Immature natural killer cell (primary cell): ENCODE data around the gene TMEM139. TPM values are rescaled to one million over a fixed set of nuclear protein-coding genes. Genes with fewer than 3 reads are reported as not detected.
A peak's percentile ranks its signal among the peaks of the same experiment; 100 is the strongest.
"Not testable (repeated sequence)": the region's sequence is repeated elsewhere in the genome, so short reads cannot be mapped to it uniquely, and the experiment has no call there.

Experiments used
- DNase-seq, 3 donors: peaks; one replicate each; pipeline ENCODE4 v3.0.0; 2022; ENCODE audit warnings: mixed read lengths in 1 of 3
- H3K27ac Mint-ChIP-seq, 6 donors: one replicate each; pipeline ENCODE4 v1.8.0; 2020; ENCODE audit warnings: mixed read lengths in 6 of 6, mild to moderate bottlenecking in 5 of 6, inconsistent platforms in 4 of 6, moderate library complexity in 3 of 6
- H3K27me3 Mint-ChIP-seq, 3 donors: one replicate each; pipeline ENCODE4 v1.8.0; 2020 to 2021; ENCODE audit warnings: low read depth in 3 of 3, mild to moderate bottlenecking in 3 of 3, mixed read lengths in 3 of 3, moderate library complexity in 3 of 3, inconsistent platforms in 1 of 3
- H3K36me3 Mint-ChIP-seq, 3 donors: one replicate each; pipeline ENCODE4 v1.8.0; 2020; ENCODE audit warnings: mixed read lengths in 3 of 3, inconsistent platforms in 2 of 3, mild to moderate bottlenecking in 2 of 3
- H3K4me1 Mint-ChIP-seq, 2 donors: one replicate each; pipeline ENCODE4 v1.8.0; 2020; ENCODE audit warnings: inconsistent platforms in 2 of 2, mild to moderate bottlenecking in 2 of 2, mixed read lengths in 2 of 2, moderate library complexity in 1 of 2
- H3K4me3 Mint-ChIP-seq, 5 donors: one replicate each; pipeline ENCODE4 v1.8.0; 2020; ENCODE audit warnings: mild to moderate bottlenecking in 5 of 5, mixed read lengths in 5 of 5, inconsistent platforms in 3 of 5, moderate library complexity in 3 of 5
- H3K9me3 Mint-ChIP-seq, 6 donors: one replicate each; pipeline ENCODE4 v1.8.0; 2020; ENCODE audit warnings: mild to moderate bottlenecking in 6 of 6, mixed read lengths in 6 of 6, inconsistent platforms in 4 of 6, moderate library complexity in 3 of 6
- polyA plus RNA-seq, 3 donors: library from polyadenylated mRNA; unstranded; fragments of 300-500 nt; fragmentation: Illumina TruSeq; gene quantifications; one replicate each; pipeline ENCODE4 v1.2.3, GENCODE V29; 2021

The TMEM139 gene
- polyA plus RNA-seq, 3 donors from 2014 or later: not detected

GRCh38 chr7:143286522-143286890 is 1.7 kb downstream of the TMEM139 start:
- H3K9me3 Mint-ChIP-seq: no peaks in the 10 kb centered on the region
- H3K4me3 Mint-ChIP-seq: peak overlapping the region in 4 of 5 donors; percentile 75 to 94 (median 90)
- H3K36me3 Mint-ChIP-seq: peaks cover 0 to 2% (median 0%) of the 10 kb centered on the region in 3 donors
- DNase-seq: no peak
- peak overlapping the region in 2 of 6 donors; percentile 33 to 82 for H3K27ac Mint-ChIP-seq
- H3K4me1 Mint-ChIP-seq: peaks cover 39 to 46% of the 10 kb centered on the region in 2 donors
- H3K27me3 Mint-ChIP-seq: peaks cover 4 to 9% (median 5%) of the 10 kb centered on the region in 3 donors

- Mint-ChIP-seq H3K9me3 (no peaks in the 10 kb centered on the region), H3K27me3 (peaks cover 4 to 9% (median 5%) of the 10 kb centered on the region in 3 donors), H3K4me1 (peaks cover 39 to 48% of the 10 kb centered on the region in 2 donors), H3K4me3 (peak overlapping the region; percentile 75 to 94 (median 93)), H3K27ac (peak overlapping the region; percentile 77 to 92 (median 82)), H3K36me3 (peaks cover 4 to 9% (median 5%) of the 10 kb centered on the region in 3 donors)
- no peak for DNase-seq
Measured at GRCh38 chr7:143287339-143287934, 2.7 kb downstream of the TMEM139 start.

DNA sequence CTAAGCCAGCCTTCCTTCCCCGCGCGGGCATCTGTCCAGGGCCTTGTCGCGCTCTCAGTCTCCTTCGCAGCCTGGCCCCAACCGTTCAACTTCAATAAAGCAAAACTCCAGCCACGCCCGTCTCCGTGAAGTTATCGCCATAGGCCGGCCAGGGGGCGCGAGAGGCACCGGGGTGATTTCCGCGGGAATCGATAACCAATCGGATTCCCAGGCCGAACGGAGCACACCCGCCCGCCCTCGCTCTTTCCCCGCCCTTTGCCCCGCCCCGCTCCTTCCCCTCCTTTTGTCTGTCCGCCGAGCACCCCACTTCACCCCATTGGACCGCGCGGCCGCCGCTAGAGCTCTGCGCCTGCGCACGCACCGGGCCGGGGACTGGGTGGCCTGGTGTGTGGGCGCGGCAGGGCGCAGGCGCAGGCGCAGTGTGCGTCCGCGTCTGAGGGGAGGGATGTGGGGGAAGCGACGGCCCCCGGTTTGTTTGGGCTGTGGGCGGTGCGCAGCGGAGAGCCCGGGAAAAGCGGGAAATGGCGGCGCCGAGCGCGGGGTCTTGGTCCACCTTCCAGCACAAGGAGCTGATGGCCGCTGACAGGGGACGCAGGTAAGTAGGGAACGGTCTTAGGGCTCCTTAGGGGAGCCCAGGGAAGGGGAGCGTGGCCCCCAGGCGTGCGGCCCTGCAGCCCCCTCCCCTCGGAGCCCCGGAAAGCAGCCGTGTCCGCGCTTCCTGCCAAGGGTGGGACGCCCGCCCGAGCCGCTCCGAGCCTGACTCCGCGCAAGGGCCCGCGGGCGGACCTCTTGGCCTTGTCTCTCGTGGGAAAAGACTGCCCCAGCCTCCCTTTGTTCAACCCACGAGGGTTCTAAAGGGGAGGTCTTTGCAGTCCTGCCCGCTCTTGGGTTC is 3.4 kb downstream of the TMEM139 start, which contains the start of gene CASP2:
CASP2 (plus strand) TSS at position 417 of the 892 bp plus-strand sequence; CDS start at position 522, 105 bp downstream.
- no peaks in the 10 kb centered on the region for H3K9me3 Mint-ChIP-seq
- H3K27ac Mint-ChIP-seq: peak within 1 kb of the TSS; percentile 82 to 97 (median 92)
- H3K27me3 Mint-ChIP-seq: peaks cover 4 to 9% (median 5%) of the 10 kb centered on the region in 3 donors
- peaks cover 4 to 9% (median 5%) of the 10 kb centered on the region in 3 donors for H3K36me3 Mint-ChIP-seq
- H3K4me3 Mint-ChIP-seq: peak within 1 kb of the TSS; percentile 93 to 98 (median 95)
- peaks cover 39 to 48% of the 10 kb centered on the region in 2 donors for H3K4me1 Mint-ChIP-seq
- DNase-seq: peak; percentile 99

DNA sequence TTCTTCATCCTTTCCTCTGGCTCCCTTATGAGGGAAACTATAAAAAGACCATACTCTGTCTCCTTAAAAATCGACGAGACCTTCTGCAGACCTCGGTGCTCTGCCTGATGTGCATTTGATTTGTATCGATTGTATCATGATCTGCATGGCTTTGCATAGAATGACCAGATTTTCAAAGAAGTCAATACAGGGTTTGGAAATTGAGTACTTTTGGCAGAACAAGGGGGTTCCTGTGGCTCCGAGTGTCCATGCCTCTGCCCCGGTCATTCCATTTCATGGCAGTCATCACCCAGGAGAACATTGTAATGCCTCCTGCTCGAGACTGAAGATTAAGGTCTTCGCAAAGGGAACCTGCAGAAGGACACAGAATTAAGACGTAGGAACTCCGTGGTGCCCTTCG is 4.1 kb downstream of the TMEM139 start:
- H3K4me1 Mint-ChIP-seq: peaks cover 39 to 48% of the 10 kb centered on the region in 2 donors
- H3K4me3 Mint-ChIP-seq: peak overlapping the region; percentile 93 to 98 (median 95)
- no peaks in the 10 kb centered on the region for H3K9me3 Mint-ChIP-seq
- DNase-seq: no peak
- H3K27ac Mint-ChIP-seq: peak overlapping the region; percentile 82 to 97 (median 92)
- peaks cover 4 to 13% (median 12%) of the 10 kb centered on the region in 3 donors for H3K36me3 Mint-ChIP-seq
- peaks cover 4 to 9% (median 5%) of the 10 kb centered on the region in 3 donors for H3K27me3 Mint-ChIP-seq

DNA sequence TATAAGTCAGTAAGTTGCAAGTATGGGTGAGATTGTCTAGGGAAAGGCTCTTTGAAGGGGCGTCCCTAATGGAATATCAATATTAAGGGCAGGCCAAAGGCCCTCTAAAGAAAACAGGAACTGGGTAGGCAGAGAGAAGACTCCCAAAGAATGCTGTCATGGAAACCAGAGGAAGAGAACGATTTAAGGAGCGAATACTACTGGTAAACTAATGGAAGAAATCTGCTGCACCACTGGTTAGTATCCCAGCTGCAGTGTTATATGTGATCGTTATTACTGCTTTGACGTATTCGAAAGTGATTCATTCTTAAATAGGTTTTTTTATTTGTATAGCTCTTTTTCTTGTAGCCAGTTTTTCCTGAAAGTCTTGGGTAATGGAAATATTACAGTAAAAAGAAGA is 4.7 kb downstream of the TMEM139 start:
- peaks cover 9 to 19% (median 18%) of the 10 kb centered on the region in 3 donors for H3K36me3 Mint-ChIP-seq
- peak overlapping the region; percentile 93 to 98 (median 95) for H3K4me3 Mint-ChIP-seq
- H3K4me1 Mint-ChIP-seq: peaks cover 39 to 48% of the 10 kb centered on the region in 2 donors
- DNase-seq: no peak
- peak overlapping the region; percentile 82 to 97 (median 92) for H3K27ac Mint-ChIP-seq
- no peaks in the 10 kb centered on the region for H3K9me3 Mint-ChIP-seq
- peaks cover 4 to 9% (median 5%) of the 10 kb centered on the region in 3 donors for H3K27me3 Mint-ChIP-seq

GRCh38 chr7:143289888-143290287 is 5.1 kb downstream of the TMEM139 start:
- peaks cover 39 to 48% of the 10 kb centered on the region in 2 donors for H3K4me1 Mint-ChIP-seq
- peak overlapping the region; percentile 93 to 98 (median 95) for H3K4me3 Mint-ChIP-seq
- H3K9me3 Mint-ChIP-seq, H3K27me3 Mint-ChIP-seq, DNase-seq: not testable (repeated sequence)
- H3K27ac Mint-ChIP-seq: peak overlapping the region in 4 of 6 donors; percentile 18 to 82 (median 28)
- H3K36me3 Mint-ChIP-seq: peaks cover 14 to 22% (median 21%) of the 10 kb centered on the region in 3 donors

- peaks cover 16 to 26% (median 24%) of the 10 kb centered on the region in 3 donors for H3K36me3 Mint-ChIP-seq
- peaks cover 39 to 50% of the 10 kb centered on the region in 2 donors for H3K4me1 Mint-ChIP-seq
Measured at GRCh38 chr7:143290293-143290692, 5.5 kb downstream of the TMEM139 start.

GRCh38 chr7:143292876-143293275 is 8.1 kb downstream of the TMEM139 start:
- Mint-ChIP-seq H3K27ac (no peak overlapping the region), H3K36me3 (peaks cover 22 to 48% (median 28%) of the 10 kb centered on the region in 3 donors), H3K4me1 (peaks cover 36 to 56% of the 10 kb centered on the region in 2 donors), H3K27me3 (peaks cover 4 to 7% (median 4%) of the 10 kb centered on the region in 3 donors), H3K4me3 (no peak overlapping the region), H3K9me3 (no peaks in the 10 kb centered on the region)
- no peak for DNase-seq

More at GRCh38 chr7:143290293-143290692, 5.5 kb downstream of the TMEM139 start:
- Mint-ChIP-seq H3K9me3 (no peaks in the 10 kb centered on the region), H3K27ac (no peak overlapping the region), H3K27me3 (peaks cover 4 to 7% (median 5%) of the 10 kb centered on the region in 3 donors), H3K4me3 (peak overlapping the region; percentile 6 to 98 (median 93))
- DNase-seq: no peak

GRCh38 chr7:143295870-143296269 is 11.1 kb downstream of the TMEM139 start:
- H3K4me3 Mint-ChIP-seq: no peak overlapping the region
- H3K9me3 Mint-ChIP-seq: no peaks in the 10 kb centered on the region
- H3K36me3 Mint-ChIP-seq: peaks cover 35 to 72% (median 43%) of the 10 kb centered on the region in 3 donors
- peaks cover 15 to 35% of the 10 kb centered on the region in 2 donors for H3K4me1 Mint-ChIP-seq
- no peak for DNase-seq
- peak overlapping the region in 2 of 6 donors; percentile 17 to 49 for H3K27ac Mint-ChIP-seq
- H3K27me3 Mint-ChIP-seq: no peaks in the 10 kb centered on the region

DNA sequence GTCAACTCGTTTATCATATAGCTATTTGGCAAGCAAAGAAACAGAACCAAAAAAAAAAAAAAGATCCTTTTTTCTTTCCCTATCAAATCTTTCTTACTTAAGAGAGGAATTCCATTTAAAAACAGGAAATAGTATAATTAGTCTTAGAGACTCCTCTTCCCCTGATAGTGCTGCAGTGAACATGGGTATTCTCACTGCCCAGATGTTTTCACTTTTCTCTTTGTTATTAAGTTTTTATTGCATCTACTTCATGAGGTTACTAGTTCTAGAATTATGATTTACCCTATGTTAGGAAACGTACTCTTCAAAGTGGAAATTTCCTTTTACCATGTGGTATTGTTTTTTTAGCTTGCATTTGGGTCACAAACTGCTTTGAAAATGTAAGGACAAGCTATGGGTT is 11.9 kb downstream of the TMEM139 start:
- Mint-ChIP-seq H3K4me3 (no peak overlapping the region), H3K36me3 (peaks cover 40 to 80% (median 47%) of the 10 kb centered on the region in 3 donors), H3K4me1 (peaks cover 9 to 27% of the 10 kb centered on the region in 2 donors), H3K27ac (no peak overlapping the region), H3K9me3 (no peaks in the 10 kb centered on the region), H3K27me3 (no peaks in the 10 kb centered on the region)
- DNase-seq: no peak

DNA sequence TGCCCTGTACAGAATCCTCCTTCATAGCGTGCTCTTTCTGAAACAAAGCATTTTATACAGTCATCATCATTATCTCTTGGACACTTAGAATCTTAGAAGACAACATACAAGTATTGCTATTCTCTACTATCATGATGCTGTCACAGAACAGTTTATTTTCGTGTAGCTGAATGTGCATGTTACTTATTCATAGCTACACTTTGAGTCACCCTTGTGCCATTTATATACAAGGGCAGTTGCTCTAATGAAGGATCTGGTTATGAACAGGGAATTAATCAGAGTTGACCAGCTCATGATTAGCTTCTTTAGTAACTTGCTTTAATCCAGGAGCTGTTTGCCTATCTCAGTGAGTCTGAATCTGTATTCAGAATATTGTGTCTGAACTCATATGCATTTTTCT is 14.6 kb downstream of the TMEM139 start:
- DNase-seq: no peak
- Mint-ChIP-seq H3K36me3 (peaks cover 39 to 81% (median 48%) of the 10 kb centered on the region in 3 donors), H3K9me3 (no peaks in the 10 kb centered on the region), H3K4me1 (peaks cover 9 to 27% of the 10 kb centered on the region in 2 donors), H3K4me3 (no peak overlapping the region), H3K27me3 (no peaks in the 10 kb centered on the region), H3K27ac (peak overlapping the region in 2 of 6 donors; percentile 9 to 40)

DNA sequence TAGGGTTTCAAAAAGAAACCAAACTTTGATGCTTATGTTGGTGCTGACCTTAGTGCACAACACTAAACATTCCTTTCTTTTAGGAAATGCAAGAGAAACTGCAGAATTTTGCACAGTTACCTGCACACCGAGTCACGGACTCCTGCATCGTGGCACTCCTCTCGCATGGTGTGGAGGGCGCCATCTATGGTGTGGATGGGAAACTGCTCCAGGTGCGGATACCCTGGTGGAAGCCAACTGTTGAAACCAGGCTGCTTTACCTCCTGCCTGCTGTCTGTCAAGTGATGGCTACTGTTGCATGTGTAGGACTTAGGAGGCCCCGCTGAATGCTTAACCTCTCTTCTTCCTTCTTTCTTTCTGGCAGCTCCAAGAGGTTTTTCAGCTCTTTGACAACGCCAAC is 15.1 kb downstream of the TMEM139 start:
- no peak overlapping the region for H3K4me3 Mint-ChIP-seq
- no peak overlapping the region for H3K27ac Mint-ChIP-seq
- DNase-seq: peak in 1 of 3 donors; percentile 28
- no peaks in the 10 kb centered on the region for H3K9me3 Mint-ChIP-seq
- H3K4me1 Mint-ChIP-seq: peaks cover 9 to 27% of the 10 kb centered on the region in 2 donors
- H3K36me3 Mint-ChIP-seq: peaks cover 41 to 81% (median 43%) of the 10 kb centered on the region in 3 donors
- no peaks in the 10 kb centered on the region for H3K27me3 Mint-ChIP-seq
